GM10248 (cell line): ENCODE results near the gene CTNNA3.

Experiments
- CTCF ChIA-PET: fragments of 300-600 bp; sonication (Branson Sonifier 250); formaldehyde crosslinking; extraction: SDS; loops from one replicate; lab custom pipeline; 2021; ENCODE audit warnings: antibody characterized with exemption; lab: Yijun Ruan, JAX
- POLR2A ChIA-PET: fragments of 350-650 bp; sonication (Branson Sonifier 250); formaldehyde crosslinking; extraction: SDS; loops from one replicate; lab custom pipeline; 2020; ENCODE audit warnings: antibody characterized with exemption; lab: Yijun Ruan, JAX
- DNase-seq: peaks from one replicate; pipeline ENCODE4 v3.0.0; 2012; ENCODE audit errors: extremely low spot score
- CTCF ChIP-seq: IDR thresholded peaks from 2 replicates; pipeline ENCODE4 v1.5.1; 2012; ENCODE audit warnings: mild to moderate bottlenecking, low read depth; ENCODE audit errors: extremely low read depth, missing control alignments, control extremely low read depth

CTNNA3 gene

GRCh38 chr10:66656499-66656898 lies 1039.5 kb downstream of the CTNNA3 start:
- CTCF ChIA-PET: interaction anchor here (0.9 to 1.2 kb wide), 2 partner anchors 11 to 27 kb away, joined by 3 read pairs; no protein-coding TSS in a partner anchor

GRCh38 chr10:66654861-66655260 lies 1041.1 kb downstream of the CTNNA3 start:
- CTCF ChIA-PET: no interaction called here
- TF ChIP-seq CTCF: no peak
- DNase-seq: no peak
- POLR2A ChIA-PET: no interaction called here

More at GRCh38 chr10:66656499-66656898, 1039.5 kb downstream of the CTNNA3 start:
- POLR2A ChIA-PET: no interaction called here
- TF ChIP-seq CTCF: no peak
- DNase-seq: no peak

- ChIA-PET CTCF (interaction anchor here (1.1 kb wide), 1 partner anchor 8 kb away, joined by 3 read pairs; no protein-coding TSS in a partner anchor), POLR2A (no interaction called here)
- no peak for TF ChIP-seq CTCF
- no peak for DNase-seq
Measured at GRCh38 chr10:66651308-66652082, 1044.5 kb downstream of the CTNNA3 start.

- DNase-seq: no peak
- CTCF ChIA-PET: no interaction called here
- no peak for TF ChIP-seq CTCF
- POLR2A ChIA-PET: no interaction called here
Measured at GRCh38 chr10:66649626-66650025, 1046.4 kb downstream of the CTNNA3 start.

- DNase-seq: no peak
- ChIA-PET POLR2A (no interaction called here), CTCF (no interaction called here)
- no peak for TF ChIP-seq CTCF
Measured at GRCh38 chr10:66642217-66642616, 1053.8 kb downstream of the CTNNA3 start.

GRCh38 chr10:66639371-66639770 lies 1056.6 kb downstream of the CTNNA3 start:
- TF ChIP-seq CTCF: no peak
- no peak for DNase-seq
- POLR2A ChIA-PET: no interaction called here
- CTCF ChIA-PET: no interaction called here
